WTC11 (cell line): ENCODE data around the gene PTPRT. TPM values are rescaled to one million over a fixed set of nuclear protein-coding genes. Genes with fewer than 3 reads are reported as not detected.

ENCODE experiments used
- ATAC-seq: fragments of 200-7000 bp; cut with Tn5 transposase; 2 replicates; pipeline ENCODE4 v1.10.0; 2021; ENCODE audit warnings: mild to moderate bottlenecking, moderate library complexity
- CTCF ChIA-PET: fragments of 300-600 bp; sonication (Branson Sonifier 250); formaldehyde crosslinking; loops from one replicate; lab custom pipeline; 2021; ENCODE audit warnings: antibody characterized with exemption; lab: Charles Lee
- POLR2A ChIA-PET: fragments of 350-600 bp; sonication (Branson Sonifier 250); formaldehyde crosslinking; loops from one replicate; lab custom pipeline; 2021; ENCODE audit warnings: antibody characterized with exemption; lab: Charles Lee
- DNase-seq: peaks from one replicate; pipeline ENCODE4 v3.0.0; 2021; ENCODE audit warnings: low spot score
- H3K27ac Mint-ChIP-seq: 2 replicates; pipeline ENCODE4 v1.8.0; 2021; ENCODE audit warnings: mixed read lengths
- H3K27me3 Mint-ChIP-seq: 2 replicates; pipeline ENCODE4 v1.8.0; 2021; ENCODE audit warnings: low read depth, mild to moderate bottlenecking, moderate library complexity, mixed read lengths
- H3K36me3 Mint-ChIP-seq: 2 replicates; pipeline ENCODE4 v1.8.0; 2021; ENCODE audit warnings: mixed read lengths
- H3K4me1 Mint-ChIP-seq: 2 replicates; pipeline ENCODE4 v1.8.0; 2022; ENCODE audit warnings: mixed read lengths
- H3K4me3 Mint-ChIP-seq: 2 replicates; pipeline ENCODE4 v1.8.0; 2021; ENCODE audit warnings: mild to moderate bottlenecking, moderate library complexity, mixed read lengths
- H3K9me3 Mint-ChIP-seq: 2 replicates; pipeline ENCODE4 v1.8.0; 2021; ENCODE audit warnings: mixed read lengths
- CBFB ChIP-seq: sonication (generic); formaldehyde crosslinking; IDR thresholded peaks from 2 replicates; pipeline ENCODE4 v1.8.1; 2022; ENCODE audit warnings: mild to moderate bottlenecking, low read depth, missing genetic modification reagents
- FOXJ3 ChIP-seq: sonication (generic); formaldehyde crosslinking; IDR thresholded peaks from 2 replicates; pipeline ENCODE4 v1.9.0; 2021; ENCODE audit warnings: missing genetic modification reagents, mild to moderate bottlenecking, borderline replicate concordance
- HMGXB4 ChIP-seq: sonication (generic); formaldehyde crosslinking; IDR thresholded peaks from 2 replicates; pipeline ENCODE4 v1.8.1; 2023; ENCODE audit warnings: mild to moderate bottlenecking, moderate library complexity, missing genetic modification reagents
- IRF2 ChIP-seq: sonication (generic); formaldehyde crosslinking; IDR thresholded peaks from 2 replicates; pipeline ENCODE4 v1.8.0; 2022; ENCODE audit warnings: low read depth, missing genetic modification reagents, borderline replicate concordance
- MAX ChIP-seq: sonication (generic); formaldehyde crosslinking; IDR thresholded peaks from 2 replicates; pipeline ENCODE4 v1.8.0; 2022; ENCODE audit warnings: mild to moderate bottlenecking, missing genetic modification reagents
- MXD4 ChIP-seq: fragments of 250-450 bp; sonication (Bioruptor Pico); IDR thresholded peaks from 2 replicates; pipeline ENCODE4 v1.8.0; 2021; ENCODE audit warnings: mild to moderate bottlenecking, moderate library complexity, borderline replicate concordance
- PREB ChIP-seq: sonication (generic); formaldehyde crosslinking; IDR thresholded peaks from 2 replicates; pipeline ENCODE4 v1.8.1; 2022; ENCODE audit warnings: mild to moderate bottlenecking, missing genetic modification reagents, moderate library complexity, borderline replicate concordance
- SMAD3 ChIP-seq: sonication (generic); formaldehyde crosslinking; IDR thresholded peaks from 2 replicates; pipeline ENCODE4 v1.8.0; 2022; ENCODE audit warnings: missing genetic modification reagents, mild to moderate bottlenecking, borderline replicate concordance
- SMAD4 ChIP-seq: sonication (generic); formaldehyde crosslinking; IDR thresholded peaks from 2 replicates; pipeline ENCODE4 v1.8.0; 2022; ENCODE audit warnings: mild to moderate bottlenecking, missing genetic modification reagents
- TCF7 ChIP-seq: sonication (generic); formaldehyde crosslinking; IDR thresholded peaks from 2 replicates; pipeline ENCODE4 v1.8.0; 2022; ENCODE audit warnings: mild to moderate bottlenecking, low read depth, missing genetic modification reagents, moderate library complexity
- ZBTB21 ChIP-seq: sonication (generic); formaldehyde crosslinking; IDR thresholded peaks from 2 replicates; pipeline ENCODE4 v1.8.1; 2023; ENCODE audit warnings: mild to moderate bottlenecking, missing genetic modification reagents, borderline replicate concordance
- ZNF121 ChIP-seq: sonication (generic); formaldehyde crosslinking; IDR thresholded peaks from 2 replicates; pipeline ENCODE4 v1.8.0; 2023; ENCODE audit warnings: missing genetic modification reagents
- ZNF232 ChIP-seq: sonication (generic); formaldehyde crosslinking; IDR thresholded peaks from 2 replicates; pipeline ENCODE4 v1.8.0; 2022; ENCODE audit warnings: mild to moderate bottlenecking, missing genetic modification reagents
- ZNF281 ChIP-seq: sonication (generic); formaldehyde crosslinking; IDR thresholded peaks from 2 replicates; pipeline ENCODE4 v1.8.0; 2023; ENCODE audit warnings: mild to moderate bottlenecking, missing genetic modification reagents
- ZNF532 ChIP-seq: fragments of 250-450 bp; sonication (Bioruptor Pico); IDR thresholded peaks from 2 replicates; pipeline ENCODE4 v1.9.0; 2021; ENCODE audit warnings: mild to moderate bottlenecking, borderline replicate concordance
- total RNA-seq: library from RNA; stranded (reverse); gene quantifications from 3 replicates; pipeline ENCODE4 v1.2.3, GENCODE V29; 2021
- TF ChIP-seq, protein P1 (sequence below): fragments of 250-450 bp; sonication (Bioruptor Pico); IDR thresholded peaks from 2 replicates; pipeline ENCODE4 v1.9.0; 2021; ENCODE audit warnings: mild to moderate bottlenecking
- TF ChIP-seq, protein P2 (sequence below): sonication (generic); formaldehyde crosslinking; conservative IDR thresholded peaks from 2 replicates; pipeline ENCODE4 v1.8.1; 2023; ENCODE audit warnings: mild to moderate bottlenecking, low read depth, missing genetic modification reagents, moderate library complexity
- TF ChIP-seq, protein P3 (sequence below): fragments of 250-450 bp; sonication (Bioruptor Pico); IDR thresholded peaks from 2 replicates; pipeline ENCODE4 v1.9.0; 2021; ENCODE audit warnings: moderate library complexity, mild to moderate bottlenecking, inconsistent platforms, borderline replicate concordance

PTPRT gene
- total RNA-seq, 1 experiment from 2014 or later: 1.1 TPM

- CTCF ChIA-PET: interaction anchor here (0.7 kb wide), 1 partner anchor 11 kb away, joined by 3 read pairs; no protein-coding TSS in a partner anchor
- POLR2A ChIA-PET: no interaction called here
- H3K4me1 Mint-ChIP-seq: no peaks in the 10 kb centered on the region
- H3K27ac Mint-ChIP-seq: no peak overlapping the region
- TF ChIP-seq MAX: no peak
- no peak for TF ChIP-seq IRF2 (CRISPR knock-in tag)
- no peak for TF ChIP-seq HMGXB4 (CRISPR knock-in tag)
- TF ChIP-seq, protein P1, sequence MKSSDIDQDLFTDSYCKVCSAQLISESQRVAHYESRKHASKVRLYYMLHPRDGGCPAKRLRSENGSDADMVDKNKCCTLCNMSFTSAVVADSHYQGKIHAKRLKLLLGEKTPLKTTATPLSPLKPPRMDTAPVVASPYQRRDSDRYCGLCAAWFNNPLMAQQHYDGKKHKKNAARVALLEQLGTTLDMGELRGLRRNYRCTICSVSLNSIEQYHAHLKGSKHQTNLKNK (CRISPR knock-in tag): no peak
- no peak for TF ChIP-seq ZNF532
- no peak for TF ChIP-seq SMAD4 (CRISPR knock-in tag)
- no peak for TF ChIP-seq TCF7 (CRISPR knock-in tag)
- no peak for TF ChIP-seq ZNF121
- TF ChIP-seq MXD4 (CRISPR knock-in tag): no peak
- TF ChIP-seq, protein P2, sequence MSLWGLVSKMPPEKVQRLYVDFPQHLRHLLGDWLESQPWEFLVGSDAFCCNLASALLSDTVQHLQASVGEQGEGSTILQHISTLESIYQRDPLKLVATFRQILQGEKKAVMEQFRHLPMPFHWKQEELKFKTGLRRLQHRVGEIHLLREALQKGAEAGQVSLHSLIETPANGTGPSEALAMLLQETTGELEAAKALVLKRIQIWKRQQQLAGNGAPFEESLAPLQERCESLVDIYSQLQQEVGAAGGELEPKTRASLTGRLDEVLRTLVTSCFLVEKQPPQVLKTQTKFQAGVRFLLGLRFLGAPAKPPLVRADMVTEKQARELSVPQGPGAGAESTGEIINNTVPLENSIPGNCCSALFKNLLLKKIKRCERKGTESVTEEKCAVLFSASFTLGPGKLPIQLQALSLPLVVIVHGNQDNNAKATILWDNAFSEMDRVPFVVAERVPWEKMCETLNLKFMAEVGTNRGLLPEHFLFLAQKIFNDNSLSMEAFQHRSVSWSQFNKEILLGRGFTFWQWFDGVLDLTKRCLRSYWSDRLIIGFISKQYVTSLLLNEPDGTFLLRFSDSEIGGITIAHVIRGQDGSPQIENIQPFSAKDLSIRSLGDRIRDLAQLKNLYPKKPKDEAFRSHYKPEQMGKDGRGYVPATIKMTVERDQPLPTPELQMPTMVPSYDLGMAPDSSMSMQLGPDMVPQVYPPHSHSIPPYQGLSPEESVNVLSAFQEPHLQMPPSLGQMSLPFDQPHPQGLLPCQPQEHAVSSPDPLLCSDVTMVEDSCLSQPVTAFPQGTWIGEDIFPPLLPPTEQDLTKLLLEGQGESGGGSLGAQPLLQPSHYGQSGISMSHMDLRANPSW (CRISPR knock-in tag): no peak
- TF ChIP-seq ZNF281 (CRISPR knock-in tag): no peak
- no peak for TF ChIP-seq CBFB (CRISPR knock-in tag)
- TF ChIP-seq, protein P3, sequence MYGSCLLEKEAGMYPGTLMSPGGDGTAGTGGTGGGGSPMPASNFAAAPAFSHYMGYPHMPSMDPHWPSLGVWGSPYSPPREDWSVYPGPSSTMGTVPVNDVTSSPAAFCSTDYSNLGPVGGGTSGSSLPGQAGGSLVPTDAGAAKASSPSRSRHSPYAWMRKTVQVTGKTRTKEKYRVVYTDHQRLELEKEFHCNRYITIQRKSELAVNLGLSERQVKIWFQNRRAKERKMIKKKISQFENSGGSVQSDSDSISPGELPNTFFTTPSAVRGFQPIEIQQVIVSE: no peak
- TF ChIP-seq PREB: no peak
- no peak for TF ChIP-seq ZBTB21 (CRISPR knock-in tag)
- no peak for TF ChIP-seq FOXJ3 (CRISPR knock-in tag)
- no peak for TF ChIP-seq ZNF232
- TF ChIP-seq SMAD3 (CRISPR knock-in tag): no peak
- no peaks in the 10 kb centered on the region for H3K9me3 Mint-ChIP-seq
- no peaks in the 10 kb centered on the region for H3K36me3 Mint-ChIP-seq
- no peak overlapping the region for H3K4me3 Mint-ChIP-seq
- ATAC-seq (no peak), DNase-seq (no peak)
- peaks cover 45% of the 10 kb centered on the region for H3K27me3 Mint-ChIP-seq
These were observed 693.1 kb downstream of the PTPRT start for GRCh38 chr20:42496595-42496994.
